ENCODE results near the gene HNRNPLL. TPM values are rescaled to one million over a fixed set of nuclear protein-coding genes. Genes with fewer than 3 reads are reported as not detected.
A peak's percentile ranks its signal among the peaks of the same experiment; 100 is the strongest.

The HNRNPLL gene
- total and polyA plus RNA-seq, 2 of the 8 experiments (the other 6 are each of a cell fraction or from before 2014, with no cell fraction given) = 18.6 to 69.3 TPM

GRCh38 chr2:38549071-38549704 lies 53.5 kb downstream of the HNRNPLL start:
- Histone ChIP-seq H3K79me1 (ENCODE audit: low read depth, low read length) (no peaks in the 10 kb centered on the region), H3K56ac (replicated peaks; ENCODE audit: insufficient read length, low read depth, low read length) (no peak overlapping the region), H2BK5ac (ENCODE audit: low read depth, low read length) (no peak overlapping the region), H3K4me1 (replicated peaks in 1 of 4; ENCODE audit: control insufficient read depth in 3 of 4, insufficient read depth in 4 of 4, low read length in 3 of 4) (peaks cover 0 to 4% (median 1%) of the 10 kb centered on the region in 4 experiments; a peak in 1 of 7 replicates), H2AK5ac (ENCODE audit: low read depth, low read length) (no peak overlapping the region), H3K4me2 (ENCODE audit: insufficient read depth in 1 of 2, low read depth in 2 of 2, low read length in 2 of 2) (no peak overlapping the region), H3K27me3 (replicated peaks in 1 of 4; ENCODE audit: control insufficient read depth in 3 of 4, extremely low read depth in 1 of 4, insufficient read depth in 3 of 4, low read length in 3 of 4) (no peaks in the 10 kb centered on the region), H3K4me3 (ENCODE audit: extremely low read depth in 1 of 4, insufficient read depth in 2 of 4, low read depth in 3 of 4, low read length in 4 of 4) (no peak overlapping the region), H3K23me2 (ENCODE audit: low read depth, low read length) (no peaks in the 10 kb centered on the region), H3K79me2 (ENCODE audit: control insufficient read depth in 1 of 2, insufficient read depth in 2 of 2, low read length in 2 of 2) (no peaks in the 10 kb centered on the region), H3K9ac (replicated peaks in 1 of 4; ENCODE audit: extremely low read depth in 1 of 4, low read depth in 3 of 4, low read length in 3 of 4) (0 out of 7 replicates have a peak overlapping the region, but pooled peaks of 1 of the 4 experiments have one; percentile 18), H3K14ac (ENCODE audit: insufficient read length) (no peak overlapping the region), H4K8ac (ENCODE audit: extremely low read depth, insufficient read depth, low read length) (no peak overlapping the region), H4K20me1 (replicated peaks in 1 of 2; ENCODE audit: control insufficient read depth in 1 of 2, insufficient read depth in 2 of 2, low read length in 2 of 2) (no peaks in the 10 kb centered on the region), H3K4ac (replicated peaks; ENCODE audit: insufficient read length, low read depth, low read length) (no peak overlapping the region), H3K23ac (ENCODE audit: insufficient read length) (no peak overlapping the region), H2AFZ (ENCODE audit: low read length) (no peak overlapping the region), H4K5ac (ENCODE audit: insufficient read length, low read depth, low read length) (no peak overlapping the region), H3K36me3 (ENCODE audit: control insufficient read depth in 2 of 4, insufficient read depth in 4 of 4, low read length in 3 of 4) (no peaks in the 10 kb centered on the region; a peak in 1 of 8 replicates), H3K27ac (ENCODE audit: low read depth, low read length) (no peak overlapping the region), H4K91ac (replicated peaks; ENCODE audit: insufficient read length, low read length) (no peak overlapping the region), H3K9me3 (ENCODE audit: insufficient read depth in 2 of 2, low read depth in 1 of 2, low read length in 1 of 2) (no peaks in the 10 kb centered on the region), H2BK20ac (ENCODE audit: low read length) (no peak overlapping the region), H2BK15ac (ENCODE audit: low read length) (no peak overlapping the region), H2BK120ac (replicated peaks; ENCODE audit: low read depth, low read length) (no peak overlapping the region), H2BK12ac (ENCODE audit: low read depth, low read length) (no peak overlapping the region), H3K18ac (ENCODE audit: extremely low read depth, low read length) (no peak overlapping the region)
- ChIA-PET CTCF (ENCODE audit: partially characterized antibody) (interaction anchor here (0.6 to 2.9 kb wide), 4 partner anchors 9 to 32 kb away, joined by 4 to 23 read pairs (median 4); no protein-coding TSS in a partner anchor), POLR2A (ENCODE audit: partially characterized antibody) (interaction anchor here (0.6 to 3.6 kb wide), 10 partner anchors 9 to 202 kb away, joined by 3 to 13 read pairs (median 4); partner anchors contain the start of genes HNRNPLL and SRSF7)
- no peak for TF ChIP-seq GTF2F1 (IDR thresholded peaks at IDR 0.05; ENCODE audit: borderline replicate concordance, low read depth, low read length)
- TF ChIP-seq ZNF274 (IDR thresholded peaks at IDR 0.05; ENCODE audit: borderline replicate concordance, extremely low read depth, low read length) = no peak
- TF ChIP-seq TCF12 (IDR thresholded peaks at IDR 0.05; ENCODE audit: low read depth, low read length) = no peak
- no peak for TF ChIP-seq ATF3 (IDR thresholded peaks at IDR 0.05; ENCODE audit: insufficient read depth, low read depth, low read length)
- TF ChIP-seq SP4 (IDR thresholded peaks at IDR 0.05; ENCODE audit: low read length) = no peak
- no peak for TF ChIP-seq CREB1 (IDR thresholded peaks at IDR 0.05)
- no peak for TF ChIP-seq SIN3A (conservative IDR thresholded peaks at IDR 0.05 in 1 of 2, IDR thresholded peaks at IDR 0.05 in 1 of 2; ENCODE audit: low read depth in 1 of 2, low read length in 2 of 2)
- FAIRE-seq (no peak), DNase-seq (ENCODE audit: low read depth in 1 of 2, low spot score in 2 of 2) (no peak)
- WGBS, 2 experiments (ENCODE audit: extremely low coverage in 1 of 2, insufficient coverage in 1 of 2, insufficient read length in 1 of 2, insufficient replicate concordance in 2 of 2, low coverage in 1 of 2, low lambda C conversion rate in 2 of 2, missing lambda C conversion rate in 1 of 2) = 85% methylated on average over 7 of the region's 7 CpGs; no CpG with 5 or more reads in 1 of the 2 experiments

All from H1 (cell line).